ENCODE measurements around the gene IL1R2.

- TF ChIP-seq, protein P1, sequence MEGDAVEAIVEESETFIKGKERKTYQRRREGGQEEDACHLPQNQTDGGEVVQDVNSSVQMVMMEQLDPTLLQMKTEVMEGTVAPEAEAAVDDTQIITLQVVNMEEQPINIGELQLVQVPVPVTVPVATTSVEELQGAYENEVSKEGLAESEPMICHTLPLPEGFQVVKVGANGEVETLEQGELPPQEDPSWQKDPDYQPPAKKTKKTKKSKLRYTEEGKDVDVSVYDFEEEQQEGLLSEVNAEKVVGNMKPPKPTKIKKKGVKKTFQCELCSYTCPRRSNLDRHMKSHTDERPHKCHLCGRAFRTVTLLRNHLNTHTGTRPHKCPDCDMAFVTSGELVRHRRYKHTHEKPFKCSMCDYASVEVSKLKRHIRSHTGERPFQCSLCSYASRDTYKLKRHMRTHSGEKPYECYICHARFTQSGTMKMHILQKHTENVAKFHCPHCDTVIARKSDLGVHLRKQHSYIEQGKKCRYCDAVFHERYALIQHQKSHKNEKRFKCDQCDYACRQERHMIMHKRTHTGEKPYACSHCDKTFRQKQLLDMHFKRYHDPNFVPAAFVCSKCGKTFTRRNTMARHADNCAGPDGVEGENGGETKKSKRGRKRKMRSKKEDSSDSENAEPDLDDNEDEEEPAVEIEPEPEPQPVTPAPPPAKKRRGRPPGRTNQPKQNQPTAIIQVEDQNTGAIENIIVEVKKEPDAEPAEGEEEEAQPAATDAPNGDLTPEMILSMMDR (IDR thresholded peaks at IDR 0.05): no peak
- no peak for TF ChIP-seq POLR2A (IDR thresholded peaks at IDR 0.05)
These were observed 22.2 kb downstream of the IL1R2 start for GRCh38 chr2:102014041-102014345.

Data from right lobe of liver (tissue), 4 donors.